Small intestine (tissue), 7 donors: ENCODE measurements around the gene YAP1. TPM values are rescaled to one million over a fixed set of nuclear protein-coding genes. Genes with fewer than 3 reads are reported as not detected.

Experiments used
- DNase-seq, 2 donors: peaks; one replicate each; pipeline versions ENCODE4 v3.0.0 to v3.0.0-alpha.2; 2013
- FAIRE-seq: peaks from 2 replicates; lab custom pipeline; 2012; peaks lifted over from hg19 to GRCh38; lab: Jason Lieb, UNC
- H3K27ac ChIP-seq, 3 donors: one replicate each; pipeline ENCODE4 v1.5.1; 2013; ENCODE audit warnings: low read length in 2 of 3, mild to moderate bottlenecking in 2 of 3, control low read depth in 1 of 3, inconsistent platforms in 1 of 3, low read depth in 1 of 3, moderate library complexity in 1 of 3
- H3K27me3 ChIP-seq, 3 donors: one replicate each; pipeline ENCODE4 v1.6.1; 2013; ENCODE audit warnings: low read length in 3 of 3, inconsistent platforms in 1 of 3; ENCODE audit not compliant: control insufficient read depth in 3 of 3, insufficient read depth in 3 of 3
- H3K36me3 ChIP-seq, 3 donors: one replicate each; pipeline ENCODE4 v1.6.1; 2013; ENCODE audit warnings: low read length in 3 of 3, inconsistent platforms in 1 of 3, low read depth in 1 of 3, mild to moderate bottlenecking in 1 of 3, moderate library complexity in 1 of 3; ENCODE audit not compliant: control insufficient read depth in 3 of 3, insufficient read depth in 2 of 3
- H3K4me1 ChIP-seq, 3 donors: one replicate each; pipeline ENCODE4 v1.6.1; 2013; ENCODE audit warnings: low read length in 2 of 3, inconsistent platforms in 1 of 3, low read depth in 1 of 3, mild to moderate bottlenecking in 1 of 3, moderate library complexity in 1 of 3; ENCODE audit not compliant: control insufficient read depth in 3 of 3, insufficient read depth in 2 of 3
- H3K4me3 ChIP-seq, 3 donors: one replicate each; pipeline ENCODE4 v1.5.1; 2013; ENCODE audit warnings: low read length in 3 of 3, control low read depth in 1 of 3, inconsistent platforms in 1 of 3, low read depth in 1 of 3, mild to moderate bottlenecking in 1 of 3, moderate library complexity in 1 of 3
- H3K9me3 ChIP-seq, 2 donors: one replicate each; pipeline ENCODE4 v1.6.1; 2013; ENCODE audit warnings: low read depth in 1 of 2, low read length in 1 of 2; ENCODE audit not compliant: control insufficient read depth in 2 of 2, insufficient read depth in 1 of 2
- WGBS, 3 donors: extraction: QIAGEN DNeasy Blood & Tissue Kit; methylation state at CpG; one replicate each; pipeline ENCODE4 v1.1.7; 2013; 5-methylcytosine and 5-hydroxymethylcytosine counted together
- polyA plus RNA-seq, 4 donors: library from polyadenylated mRNA; stranded (reverse) in 3 of 4; unstranded in 1 of 4; fragments of 200-250 nt in 3 of 4; fragments of 120-200 nt in 1 of 4; gene quantifications; one replicate each; pipeline versions ENCODE4 v1.2.1 to v1.2.3, GENCODE V29; 2013
- donor health status: healthy with polysubstance abuse.
- donor health status: control.
- donor health status: control.
- donor health status: Bipolar disorder and iron deficiency.
- donor health status: healthy.

The YAP1 gene
- polyA plus RNA-seq, 4 donors = 14.1 to 79.4 (median 19.8) TPM

GRCh38 chr11:102120437-102120973 is 10.3 kb downstream of the YAP1 start:
- DNase-seq (no peak), FAIRE-seq (no peak)
- peaks cover 2 to 29% (median 8%) of the 10 kb centered on the region in 3 donors for H3K4me1 ChIP-seq
- H3K4me3 ChIP-seq = no peak overlapping the region
- no peak overlapping the region for H3K27ac ChIP-seq
- 51 to 58% (median 57%) methylated on average over 3 of the region's 3 CpGs for WGBS, 3 donors
- peaks cover 0 to 9% of the 10 kb centered on the region in 2 donors for H3K9me3 ChIP-seq
- peaks cover 0 to 24% (median 2%) of the 10 kb centered on the region in 3 donors for H3K36me3 ChIP-seq
- no peaks in the 10 kb centered on the region for H3K27me3 ChIP-seq

- DNase-seq = no peak
- Histone ChIP-seq H3K4me3 (no peak overlapping the region), H3K36me3 (peaks cover 0 to 29% (median 2%) of the 10 kb centered on the region in 3 donors), H3K27me3 (no peaks in the 10 kb centered on the region), H3K27ac (no peak overlapping the region), H3K9me3 (peaks cover 0 to 11% of the 10 kb centered on the region in 2 donors), H3K4me1 (peaks cover 0 to 24% (median 8%) of the 10 kb centered on the region in 3 donors)
- 69 to 86% (median 77%) methylated on average over 2 of the region's 2 CpGs for WGBS, 3 donors
- no peak for FAIRE-seq
These were observed 11.1 kb downstream of the YAP1 start for GRCh38 chr11:102121329-102121728.

- H3K4me3 ChIP-seq = no peak overlapping the region
- H3K27me3 ChIP-seq = no peaks in the 10 kb centered on the region
- no peak overlapping the region for H3K27ac ChIP-seq
- no peak for DNase-seq
- H3K9me3 ChIP-seq = peaks cover 0 to 4% of the 10 kb centered on the region in 2 donors
- H3K36me3 ChIP-seq = peaks cover 0 to 22% (median 0%) of the 10 kb centered on the region in 3 donors
- WGBS, 3 donors = 84 to 93% (median 90%) methylated on average over 3 of the region's 3 CpGs
- FAIRE-seq = no peak
- peaks cover 0 to 3% (median 0%) of the 10 kb centered on the region in 3 donors for H3K4me1 ChIP-seq
These were observed 24.4 kb downstream of the YAP1 start for GRCh38 chr11:102134597-102134996.

- FAIRE-seq (no peak), DNase-seq (no peak)
- Histone ChIP-seq H3K27ac (no peak overlapping the region), H3K27me3 (no peaks in the 10 kb centered on the region), H3K4me3 (no peak overlapping the region), H3K9me3 (peaks cover 0 to 4% of the 10 kb centered on the region in 2 donors), H3K36me3 (peaks cover 0 to 18% (median 0%) of the 10 kb centered on the region in 3 donors), H3K4me1 (peaks cover 0 to 3% (median 0%) of the 10 kb centered on the region in 3 donors)
- WGBS, 3 donors = 91 to 93% (median 92%) methylated on average over 2 of the region's 2 CpGs
These were observed 25.0 kb downstream of the YAP1 start for GRCh38 chr11:102135256-102135655.

GRCh38 chr11:102138223-102138622 is 28.0 kb downstream of the YAP1 start:
- 69 to 84% (median 80%) methylated on average over 2 of the region's 2 CpGs for WGBS, 3 donors

GRCh38 chr11:102138670-102139069 is 28.4 kb downstream of the YAP1 start:
- peaks cover 0 to 11% (median 0%) of the 10 kb centered on the region in 3 donors for H3K36me3 ChIP-seq
- H3K4me1 ChIP-seq = peaks cover 0 to 4% (median 2%) of the 10 kb centered on the region in 3 donors
- FAIRE-seq (no peak), DNase-seq (no peak)
- no peak overlapping the region for H3K27ac ChIP-seq
- WGBS, 3 donors = 40 to 53% (median 49%) methylated on average over 3 of the region's 3 CpGs
- H3K9me3 ChIP-seq = peaks cover 0 to 4% of the 10 kb centered on the region in 2 donors
- no peaks in the 10 kb centered on the region for H3K27me3 ChIP-seq
- no peak overlapping the region for H3K4me3 ChIP-seq

More at GRCh38 chr11:102138223-102138622, 28.0 kb downstream of the YAP1 start:
- H3K4me3 ChIP-seq = no peak overlapping the region
- peak overlapping the region in 1 of 3 donors; percentile 45 for H3K27ac ChIP-seq
- peaks cover 0 to 14% (median 0%) of the 10 kb centered on the region in 3 donors for H3K36me3 ChIP-seq
- H3K27me3 ChIP-seq = no peaks in the 10 kb centered on the region
- FAIRE-seq (no peak), DNase-seq (no peak)
- peaks cover 0 to 4% of the 10 kb centered on the region in 2 donors for H3K9me3 ChIP-seq
- peaks cover 0 to 3% (median 0%) of the 10 kb centered on the region in 3 donors for H3K4me1 ChIP-seq

- FAIRE-seq (no peak), DNase-seq (peak in 1 of 2 donors; percentile 34)
- peaks cover 0 to 4% of the 10 kb centered on the region in 2 donors for H3K9me3 ChIP-seq
- H3K27ac ChIP-seq = no peak overlapping the region
- no peaks in the 10 kb centered on the region for H3K27me3 ChIP-seq
- WGBS, 3 donors = 34 to 53% (median 47%) methylated on average over 3 of the region's 3 CpGs
- no peak overlapping the region for H3K4me3 ChIP-seq
- peaks cover 0 to 7% (median 2%) of the 10 kb centered on the region in 3 donors for H3K4me1 ChIP-seq
- peaks cover 0 to 11% (median 0%) of the 10 kb centered on the region in 3 donors for H3K36me3 ChIP-seq
These were observed 28.8 kb downstream of the YAP1 start for GRCh38 chr11:102139081-102139498.

- FAIRE-seq (no peak), DNase-seq (no peak)
- H3K36me3 ChIP-seq = no peaks in the 10 kb centered on the region
- H3K4me3 ChIP-seq = peak overlapping the region in 1 of 3 donors; percentile 15
- 56 to 86% (median 80%) methylated on average over 1 of the region's 1 CpG for WGBS, 3 donors
- H3K27me3 ChIP-seq = no peaks in the 10 kb centered on the region
- peak overlapping the region in 1 of 3 donors; percentile 24 for H3K27ac ChIP-seq
- H3K9me3 ChIP-seq = peaks cover 0 to 4% of the 10 kb centered on the region in 2 donors
- H3K4me1 ChIP-seq = peaks cover 2 to 7% (median 5%) of the 10 kb centered on the region in 3 donors
These were observed 32.1 kb downstream of the YAP1 start for GRCh38 chr11:102142333-102142732.
